Putamen (tissue), 1 donor: ENCODE measurements around the gene ZCRB1.

ENCODE experiments used
- DNase-seq: peaks from one replicate; pipeline ENCODE4 v3.0.0-alpha.2; 2016; ENCODE audit warnings: low spot score

Gene ZCRB1

GRCh38 chr12:42327227-42327590 is 1.3 kb upstream of the ZCRB1 start:
- no peak for DNase-seq

- DNase-seq, result no peak
These were observed 790 bp upstream of the ZCRB1 start for GRCh38 chr12:42326541-42327226.

- no peak for DNase-seq
These were observed 605 bp downstream of the ZCRB1 start for GRCh38 chr12:42325326-42325652.

GRCh38 chr12:42323856-42324255 is 2.0 kb downstream of the ZCRB1 start:
- no peak for DNase-seq

- no peak for DNase-seq
These were observed 3.3 kb downstream of the ZCRB1 start for GRCh38 chr12:42322567-42322966.

- no peak for DNase-seq
These were observed 5.1 kb downstream of the ZCRB1 start for GRCh38 chr12:42320796-42321195.

GRCh38 chr12:42315108-42315507 is 10.8 kb downstream of the ZCRB1 start:
- no peak for DNase-seq

GRCh38 chr12:42309996-42310395 is 15.9 kb downstream of the ZCRB1 start:
- DNase-seq, result no peak

GRCh38 chr12:42308390-42308789 is 17.5 kb downstream of the ZCRB1 start:
- no peak for DNase-seq

- DNase-seq, result no peak
These were observed 19.6 kb downstream of the ZCRB1 start for GRCh38 chr12:42306297-42306696.

- DNase-seq, result no peak
These were observed 26.2 kb downstream of the ZCRB1 start for GRCh38 chr12:42299392-42300308.

- no peak for DNase-seq
These were observed 27.0 kb downstream of the ZCRB1 start for GRCh38 chr12:42298887-42299286.

GRCh38 chr12:42296503-42297109 is 29.3 kb downstream of the ZCRB1 start:
- no peak for DNase-seq

- no peak for DNase-seq
These were observed 34.2 kb downstream of the ZCRB1 start for GRCh38 chr12:42291680-42292079.

GRCh38 chr12:42288544-42288943 is 37.4 kb downstream of the ZCRB1 start:
- DNase-seq, result no peak

- DNase-seq, result no peak
These were observed 39.2 kb downstream of the ZCRB1 start for GRCh38 chr12:42286741-42287140.

GRCh38 chr12:42285431-42285830 is 40.5 kb downstream of the ZCRB1 start:
- DNase-seq, result no peak

GRCh38 chr12:42284876-42285275 is 41.0 kb downstream of the ZCRB1 start:
- DNase-seq, result peak; percentile 10

- no peak for DNase-seq
These were observed 41.7 kb downstream of the ZCRB1 start for GRCh38 chr12:42284157-42284556.

- no peak for DNase-seq
These were observed 42.2 kb downstream of the ZCRB1 start for GRCh38 chr12:42283739-42284138.

- DNase-seq, result no peak
These were observed 43.6 kb downstream of the ZCRB1 start for GRCh38 chr12:42282294-42282693.

GRCh38 chr12:42281844-42282243 is 44.0 kb downstream of the ZCRB1 start:
- no peak for DNase-seq

GRCh38 chr12:42281278-42281677 is 44.6 kb downstream of the ZCRB1 start:
- DNase-seq, result no peak
